RWPE1 (cell line): ENCODE measurements around the gene PDK2.

Source experiments
- CTCF ChIA-PET: fragments of 350-600 bp; sonication (Branson Sonifier 250); formaldehyde crosslinking; extraction: SDS; loops from one replicate; lab custom pipeline; 2021; lab: Yijun Ruan, JAX
- POLR2A ChIA-PET: fragments of 400-600 bp; formaldehyde crosslinking; extraction: SDS; loops from one replicate; lab custom pipeline; 2020; ENCODE audit warnings: antibody characterized with exemption; ENCODE audit not compliant: low non-redundant PET; lab: Yijun Ruan, JAX
- DNase-seq: peaks from one replicate; pipeline ENCODE4 v3.0.0; 2012; ENCODE audit warnings: low spot score
- H3K27ac ChIP-seq: fragments of 450-650 bp; 2 replicates; pipeline ENCODE4 v1.5.1; 2017
- TF ChIP-seq, protein P1 (sequence below): fragments of 450-650 bp; conservative IDR thresholded peaks from 2 replicates; pipeline ENCODE4 v1.5.1; 2017; ENCODE audit warnings: low read depth, mild to moderate bottlenecking

PDK2 gene

DNA sequence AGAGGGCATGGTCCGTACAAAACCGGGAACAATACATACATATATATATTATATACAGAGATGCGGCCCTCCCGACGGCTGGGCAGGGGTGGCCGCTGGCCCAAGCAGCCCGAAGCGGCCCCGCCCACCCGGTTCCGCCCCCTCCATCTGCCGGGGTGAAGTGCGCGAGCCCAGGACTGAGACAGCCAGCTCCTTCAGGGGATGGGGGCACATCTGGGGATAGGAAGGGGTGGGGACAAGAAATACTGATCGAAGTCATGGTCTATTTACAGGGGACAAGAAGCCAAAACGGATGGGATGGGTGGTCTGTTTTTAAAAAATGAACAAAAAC is 38.6 kb downstream of the PDK2 start:
- H3K27ac ChIP-seq, result peak overlapping the region; percentile 76
- ChIA-PET POLR2A (no interaction called here), CTCF (no interaction called here)
- no peak for DNase-seq
- TF ChIP-seq, protein P1, sequence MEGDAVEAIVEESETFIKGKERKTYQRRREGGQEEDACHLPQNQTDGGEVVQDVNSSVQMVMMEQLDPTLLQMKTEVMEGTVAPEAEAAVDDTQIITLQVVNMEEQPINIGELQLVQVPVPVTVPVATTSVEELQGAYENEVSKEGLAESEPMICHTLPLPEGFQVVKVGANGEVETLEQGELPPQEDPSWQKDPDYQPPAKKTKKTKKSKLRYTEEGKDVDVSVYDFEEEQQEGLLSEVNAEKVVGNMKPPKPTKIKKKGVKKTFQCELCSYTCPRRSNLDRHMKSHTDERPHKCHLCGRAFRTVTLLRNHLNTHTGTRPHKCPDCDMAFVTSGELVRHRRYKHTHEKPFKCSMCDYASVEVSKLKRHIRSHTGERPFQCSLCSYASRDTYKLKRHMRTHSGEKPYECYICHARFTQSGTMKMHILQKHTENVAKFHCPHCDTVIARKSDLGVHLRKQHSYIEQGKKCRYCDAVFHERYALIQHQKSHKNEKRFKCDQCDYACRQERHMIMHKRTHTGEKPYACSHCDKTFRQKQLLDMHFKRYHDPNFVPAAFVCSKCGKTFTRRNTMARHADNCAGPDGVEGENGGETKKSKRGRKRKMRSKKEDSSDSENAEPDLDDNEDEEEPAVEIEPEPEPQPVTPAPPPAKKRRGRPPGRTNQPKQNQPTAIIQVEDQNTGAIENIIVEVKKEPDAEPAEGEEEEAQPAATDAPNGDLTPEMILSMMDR, result no peak

DNA sequence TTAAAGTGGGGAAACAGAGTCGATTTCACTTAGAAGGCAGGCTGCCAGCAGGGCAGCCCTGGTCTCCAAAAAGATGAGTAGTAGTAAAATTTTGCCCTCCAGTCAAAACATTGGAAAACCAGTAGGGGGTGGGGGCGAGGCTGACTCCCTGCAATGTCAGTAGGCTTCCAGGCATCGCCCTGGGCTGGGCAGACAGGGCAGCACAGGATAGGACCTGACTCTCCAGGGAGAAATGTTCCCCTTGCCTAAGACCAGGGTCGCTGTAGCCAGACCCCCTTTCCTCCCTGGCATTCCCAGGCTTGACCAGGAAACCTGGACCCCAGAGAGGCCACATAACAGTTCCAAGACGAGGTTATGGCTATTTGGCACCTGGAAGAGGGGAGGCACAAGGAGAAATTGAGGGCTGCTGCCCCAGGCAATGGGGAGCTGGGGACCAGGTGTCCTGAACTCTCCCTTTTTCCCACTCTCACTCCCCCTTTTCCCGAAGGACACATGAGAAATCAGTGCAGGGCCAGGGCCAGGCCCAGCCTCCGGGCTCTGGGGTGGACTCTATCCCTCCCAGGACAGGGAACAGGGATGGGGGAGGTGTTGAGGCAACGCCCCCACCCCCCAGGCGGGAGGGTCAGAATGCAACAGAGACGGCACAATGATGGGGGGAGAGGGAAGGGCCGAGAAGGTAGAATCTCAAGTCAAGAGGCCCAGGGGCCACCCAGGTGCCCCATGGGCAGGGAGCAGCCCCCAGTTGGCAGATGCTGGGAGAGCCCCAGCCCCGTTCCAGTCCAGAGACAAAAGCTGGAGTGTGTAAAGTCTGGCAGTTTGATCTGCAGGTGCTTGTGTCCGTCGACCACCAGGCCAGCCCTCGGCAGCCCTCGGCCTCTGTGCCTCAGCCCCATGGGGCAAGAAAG is 39.3 kb downstream of the PDK2 start:
- peak overlapping the region; percentile 76 for H3K27ac ChIP-seq
- TF ChIP-seq, protein P1, result no peak
- POLR2A ChIA-PET, result no interaction called here
- CTCF ChIA-PET, result interaction anchor here (1.0 to 1.1 kb wide), 2 partner anchors 14 to 40 kb away, joined by 3 to 5 read pairs; no protein-coding TSS in a partner anchor
- DNase-seq, result no peak

DNA sequence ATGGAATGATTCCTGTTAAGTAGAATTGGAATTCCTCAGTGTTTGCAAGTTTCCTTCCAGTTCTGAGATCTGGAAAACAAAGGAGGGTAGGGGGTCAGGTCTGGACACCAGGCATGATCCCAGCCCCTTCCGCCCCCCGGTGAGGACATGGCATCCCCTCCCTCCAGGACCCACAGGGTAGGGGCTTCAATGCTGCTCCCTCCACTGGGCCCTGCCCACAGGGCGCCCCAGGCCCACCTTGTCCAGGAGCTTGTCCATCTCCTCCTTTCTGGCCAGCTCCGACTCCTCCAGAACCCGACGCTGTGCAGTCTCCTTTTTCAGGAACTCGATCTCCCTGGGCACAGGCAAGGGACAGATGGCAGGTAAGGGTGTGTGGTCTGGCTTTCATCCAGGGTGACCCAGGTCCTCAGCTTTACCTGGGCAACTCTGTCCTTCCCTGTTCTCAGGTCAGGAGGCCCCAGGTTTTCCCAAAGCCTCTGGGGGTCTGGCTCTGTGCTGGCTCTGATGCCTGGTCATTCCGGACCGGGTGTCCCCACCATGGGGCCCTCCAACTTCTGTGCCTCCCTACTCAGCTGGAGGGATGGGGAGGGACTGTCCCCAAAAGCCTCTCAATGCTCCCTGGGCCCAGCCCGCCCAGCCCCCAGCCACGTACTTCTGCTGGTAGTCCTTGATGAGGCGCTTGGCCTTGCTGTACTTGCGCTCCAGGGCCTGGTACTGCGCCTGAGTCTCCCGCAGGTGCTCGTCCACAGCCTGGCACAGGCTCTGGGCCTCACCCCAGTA is 40.4 kb downstream of the PDK2 start:
- peak overlapping the region; percentile 76 for H3K27ac ChIP-seq
- DNase-seq, result no peak
- TF ChIP-seq, protein P1, result no peak
- CTCF ChIA-PET, result interaction anchor here (0.6 to 1.5 kb wide), 5 partner anchors 12 to 41 kb away, joined by 3 to 5 read pairs (median 3); no protein-coding TSS in a partner anchor
- POLR2A ChIA-PET, result no interaction called here

DNA sequence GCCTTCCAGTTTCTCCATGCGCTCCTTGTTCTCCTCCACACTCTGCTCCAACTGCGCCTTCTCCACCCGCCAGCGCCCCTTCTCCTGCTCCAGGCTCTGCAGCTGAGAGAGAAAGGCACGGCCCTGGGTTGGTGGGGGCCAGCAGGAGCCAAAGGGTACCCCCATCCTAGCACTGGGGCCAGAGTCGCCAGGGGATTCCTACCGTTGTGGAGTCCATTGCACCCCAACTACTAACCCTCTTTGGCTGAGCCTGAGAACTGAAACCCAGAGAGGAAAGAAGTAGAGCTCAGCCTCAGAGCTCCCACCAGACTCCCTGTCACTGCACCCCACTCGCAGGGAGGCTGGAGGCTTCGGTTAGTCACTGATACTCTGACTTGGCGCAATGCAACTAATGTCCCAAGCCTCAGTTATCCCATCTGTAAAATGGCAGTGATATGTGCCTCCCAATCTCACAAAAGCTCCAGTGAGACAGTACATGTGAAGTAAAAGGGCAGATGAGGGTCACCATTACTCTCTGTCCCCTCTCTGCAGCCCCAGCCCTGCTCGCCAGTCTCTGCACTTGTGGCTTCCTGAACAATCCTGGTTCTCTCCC is 41.0 kb downstream of the PDK2 start:
- ChIA-PET CTCF (interaction anchor here (0.6 to 1.5 kb wide), 3 partner anchors 12 to 28 kb away, joined by 3 to 5 read pairs (median 3); no protein-coding TSS in a partner anchor), POLR2A (no interaction called here)
- DNase-seq, result no peak
- peak overlapping the region; percentile 76 for H3K27ac ChIP-seq
- TF ChIP-seq, protein P1, result no peak

DNA sequence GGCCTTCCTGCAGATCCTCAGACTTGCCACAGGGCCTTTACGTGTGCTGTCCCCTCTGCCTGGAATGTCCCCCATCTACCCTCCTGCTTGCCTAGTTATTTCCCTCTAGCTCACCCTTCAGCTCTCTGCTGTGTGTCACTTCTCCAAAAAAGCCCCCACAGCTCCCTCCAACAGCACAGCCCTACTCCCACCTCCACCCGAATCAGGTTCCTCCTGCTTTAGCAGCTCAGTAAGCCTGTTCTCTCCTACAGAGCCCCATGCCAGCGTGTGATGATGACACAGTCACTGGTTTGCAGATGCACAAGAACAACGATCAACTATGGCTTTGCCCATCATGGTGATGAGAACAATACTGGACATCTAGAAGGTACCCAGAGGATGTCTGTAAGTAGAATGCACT is 41.9 kb downstream of the PDK2 start:
- CTCF ChIA-PET, result interaction anchor here (0.5 to 1.5 kb wide), 2 partner anchors 11 to 57 kb away, joined by 4 to 5 read pairs; no protein-coding TSS in a partner anchor
- DNase-seq, result no peak
- H3K27ac ChIP-seq, result peak overlapping the region; percentile 76
- TF ChIP-seq, protein P1, result no peak
- POLR2A ChIA-PET, result no interaction called here
